NCI-H2227 (cell line): ENCODE results near the gene NKAIN2.
"Not testable (repeated sequence)": the region's sequence is repeated elsewhere in the genome, so short reads cannot be mapped to it uniquely, and the experiment has no call there.

Source experiments
- DNase-seq: peaks from one replicate; lab custom pipeline; 2025; ENCODE audit not compliant: unreplicated experiment; lab: John Stamatoyannopoulos, UW

The NKAIN2 gene

DNA sequence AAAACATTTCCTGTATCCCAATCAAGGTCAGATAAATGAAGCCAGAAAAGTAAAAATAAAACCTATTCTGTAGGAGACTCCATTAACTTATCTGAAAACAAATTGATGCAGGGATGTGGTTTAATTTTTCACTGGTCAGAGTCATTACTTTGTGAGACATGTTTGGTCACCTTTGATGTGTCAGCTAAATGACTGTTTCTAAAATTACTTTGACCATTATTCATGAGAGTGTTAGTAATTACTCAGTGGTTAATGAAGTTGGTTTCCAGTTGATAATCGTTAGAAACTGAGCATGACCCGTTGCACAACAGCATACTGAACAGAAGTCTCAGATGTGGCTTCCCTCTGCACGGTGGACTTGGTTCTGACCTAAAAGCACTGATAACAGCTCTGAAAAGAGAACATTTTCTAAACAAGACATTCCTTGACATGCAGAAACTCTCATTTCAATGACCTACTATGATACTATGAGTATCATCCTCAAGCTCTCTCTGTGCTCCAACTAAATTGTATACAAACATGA, 748.1 kb downstream of the NKAIN2 start:
- no peak for DNase-seq

DNA sequence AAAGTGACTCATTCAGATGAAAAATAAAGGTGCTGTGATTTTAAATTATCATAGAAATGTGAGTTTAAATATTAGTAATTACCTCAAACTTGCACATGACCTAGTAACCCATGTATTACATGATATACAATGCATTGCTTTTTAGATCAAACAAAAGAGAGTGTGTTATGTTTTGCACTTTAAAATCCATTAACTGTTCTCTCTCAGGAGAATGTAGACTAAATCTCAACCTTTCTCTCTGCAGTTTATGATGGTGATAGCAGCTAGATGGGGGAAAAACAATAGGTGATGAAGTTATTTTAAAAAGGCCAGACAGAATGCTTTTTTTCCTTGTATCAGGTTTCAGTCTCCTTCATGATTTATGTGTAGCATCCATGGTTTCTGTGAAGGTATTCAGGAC, 754.2 kb downstream of the NKAIN2 start:
- peak; percentile 55 for DNase-seq

DNA sequence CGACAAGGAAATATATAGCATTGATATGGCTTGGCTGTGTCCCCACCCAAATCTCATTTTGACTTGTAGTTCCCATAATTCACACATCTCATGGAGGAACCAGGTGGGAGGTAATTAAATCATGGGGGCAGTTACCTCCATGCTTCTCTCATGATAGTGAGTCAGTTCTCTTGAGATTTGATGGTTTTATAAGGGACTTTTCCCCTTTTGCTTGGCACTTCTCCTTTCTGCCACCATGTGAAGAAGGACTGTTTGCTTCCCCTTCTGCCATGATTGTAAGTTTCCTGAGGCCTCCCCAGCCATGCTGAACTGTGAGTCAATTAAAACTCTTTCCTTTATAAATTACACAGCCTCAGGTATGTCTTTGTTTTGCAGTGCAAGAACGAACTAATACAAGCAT, 756.4 kb downstream of the NKAIN2 start:
- not testable (repeated sequence) for DNase-seq

DNA sequence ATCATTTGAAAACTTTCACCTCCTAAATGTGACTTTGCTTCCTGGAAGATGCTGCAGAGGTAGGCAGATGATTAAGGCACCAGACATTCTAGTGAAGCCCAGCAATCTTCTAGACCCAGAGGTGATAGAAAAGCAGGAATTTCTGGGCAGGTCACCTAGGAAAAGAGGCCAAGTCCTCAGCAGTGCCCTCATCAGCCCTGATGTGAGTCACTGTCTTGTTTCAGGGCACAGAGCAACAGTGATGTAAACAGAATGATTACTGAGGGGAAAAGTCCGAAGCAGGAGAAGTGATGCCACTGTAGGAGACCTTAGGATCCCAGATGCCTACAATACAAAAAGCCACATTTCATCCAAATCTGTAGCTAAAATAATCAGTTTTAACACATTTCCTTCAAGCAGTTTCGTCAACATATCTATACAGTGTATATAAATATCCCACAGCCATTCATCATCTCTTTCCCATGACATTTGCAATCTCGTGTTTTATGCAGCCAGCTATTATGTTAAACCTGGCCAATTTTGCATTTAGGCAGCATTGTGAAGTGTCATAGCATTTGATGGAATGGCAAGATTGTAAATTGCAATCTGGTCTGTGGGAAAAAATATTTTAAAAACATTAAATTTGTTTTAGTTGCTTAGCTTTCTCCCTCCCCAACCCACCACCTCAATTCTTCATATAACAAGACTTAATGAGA, 757.4 kb downstream of the NKAIN2 start:
- no peak for DNase-seq

DNA sequence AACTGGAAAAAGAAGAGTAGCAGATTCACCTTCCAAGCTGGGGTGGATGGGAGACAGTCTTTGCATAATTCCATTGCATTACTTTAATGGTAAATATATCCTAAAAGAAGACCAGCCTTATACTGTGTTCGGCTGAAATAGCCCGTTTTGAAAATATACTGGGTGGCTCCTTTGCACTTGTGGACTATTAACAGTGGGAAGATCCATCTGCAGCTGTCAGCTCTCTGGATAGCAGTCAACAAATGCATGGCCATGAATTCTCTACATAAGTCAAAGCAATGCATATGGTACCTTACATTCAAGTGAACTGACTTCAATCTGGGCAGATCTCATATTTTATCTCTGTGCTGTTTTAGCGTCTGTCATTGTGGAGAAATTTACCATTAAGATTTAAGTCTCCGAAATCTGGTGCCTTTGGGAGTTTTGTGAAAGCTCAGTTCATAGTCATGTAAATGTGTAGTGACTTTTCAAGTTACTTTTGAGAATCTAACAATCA, 758.0 kb downstream of the NKAIN2 start:
- DNase-seq = no peak

DNA sequence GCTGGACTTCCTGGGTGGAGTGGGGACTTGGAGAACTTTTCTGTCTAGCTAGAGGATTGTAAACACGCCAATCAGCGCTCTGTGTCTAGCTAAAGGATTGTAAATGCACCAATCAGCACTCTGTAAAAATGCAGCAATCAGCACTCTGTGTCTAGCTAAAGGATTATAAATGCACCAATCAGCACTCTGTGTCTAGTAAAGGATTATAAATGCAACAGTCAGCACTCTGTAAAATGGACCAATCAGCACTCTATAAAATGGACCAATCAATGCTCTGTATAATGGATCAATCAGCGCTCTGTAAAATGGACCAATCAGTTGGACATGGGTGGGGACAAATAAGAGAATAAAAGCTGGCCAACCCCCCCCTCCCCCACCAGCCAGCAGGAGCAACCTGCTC, 760.5 kb downstream of the NKAIN2 start:
- DNase-seq = not testable (repeated sequence)

DNA sequence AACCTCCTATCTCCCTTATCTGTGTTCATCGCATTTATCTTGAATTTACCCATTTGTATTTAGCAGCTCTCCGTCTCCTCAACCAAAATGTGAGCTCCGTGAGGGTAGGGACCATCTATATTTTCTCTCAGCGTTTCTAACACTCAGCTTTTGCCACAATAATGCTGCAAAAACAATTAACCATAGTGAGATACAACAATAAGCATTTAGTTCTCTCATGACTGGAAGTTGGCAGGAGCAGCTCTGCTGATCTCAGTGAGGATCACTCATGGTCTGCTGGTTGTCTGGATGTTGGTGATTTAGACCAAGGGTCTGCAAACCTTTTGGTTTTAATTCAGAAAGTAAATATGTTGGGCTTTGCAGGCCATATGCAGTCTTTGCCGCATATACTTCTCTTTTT, 763.7 kb downstream of the NKAIN2 start:
- DNase-seq = no peak

DNA sequence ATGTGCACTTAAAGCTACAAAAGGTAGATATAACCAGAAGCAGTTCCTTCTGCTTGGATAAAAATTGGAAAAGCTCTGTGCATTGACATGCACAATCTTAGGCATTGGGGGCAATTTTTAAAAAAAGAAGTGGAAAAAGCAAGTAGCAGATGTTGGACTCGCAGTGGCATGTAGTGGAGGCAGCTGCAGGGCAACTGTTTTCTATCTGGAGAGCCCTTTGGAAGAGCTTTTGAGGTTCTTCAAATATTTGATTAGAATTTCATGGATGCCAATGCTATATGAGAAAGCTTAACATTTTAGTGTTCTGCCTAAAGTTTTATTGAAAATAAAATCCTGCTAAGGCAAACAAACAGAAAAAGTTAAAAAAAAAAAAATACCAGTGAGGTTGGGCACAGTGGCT, 770.3 kb downstream of the NKAIN2 start:
- no peak for DNase-seq

DNA sequence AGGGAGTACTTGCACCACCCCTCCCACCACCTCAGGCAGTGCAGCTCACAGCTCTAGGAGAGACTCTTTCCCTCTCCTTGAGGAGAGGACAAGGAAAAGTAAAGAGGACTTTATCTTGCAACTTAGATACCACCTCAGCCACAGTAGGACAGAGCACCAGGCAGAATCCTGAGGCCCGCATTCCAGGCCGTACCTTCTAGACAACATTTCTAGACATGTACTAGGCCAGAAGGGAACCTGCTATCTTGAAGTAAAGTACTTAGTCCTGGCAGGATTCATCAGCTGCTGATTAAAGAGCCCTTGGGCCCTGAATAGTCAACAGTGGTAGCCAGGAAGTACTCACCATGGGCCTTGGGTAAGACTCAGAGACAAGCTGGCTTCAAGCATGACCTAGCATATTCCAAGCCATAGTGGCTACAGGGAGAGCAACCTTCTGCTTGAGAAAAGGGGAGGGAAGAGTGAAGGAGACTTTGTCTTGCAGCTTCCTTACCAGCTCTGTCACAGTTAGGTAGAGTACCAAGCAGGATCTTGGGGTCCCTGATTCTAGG, 774.1 kb downstream of the NKAIN2 start:
- DNase-seq = no peak

DNA sequence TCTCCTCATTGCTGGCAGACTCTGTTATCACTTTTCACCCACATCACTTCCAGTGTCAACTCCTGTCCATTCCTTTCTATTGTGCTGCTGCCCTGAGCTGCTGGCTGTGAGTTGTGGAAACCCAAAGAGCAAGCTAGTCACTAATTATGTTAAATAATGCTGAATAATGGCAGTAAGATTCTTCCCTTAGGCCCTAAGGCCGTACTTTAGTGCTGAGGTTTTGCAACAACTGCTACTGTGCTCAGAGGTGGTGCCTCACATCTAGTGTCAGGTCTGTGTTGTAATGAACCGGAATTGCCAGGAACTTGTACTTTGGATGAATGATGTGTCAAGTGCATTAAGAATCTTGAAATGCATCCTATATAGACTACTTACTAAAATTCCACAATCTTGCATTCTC, 786.3 kb downstream of the NKAIN2 start:
- no peak for DNase-seq

DNA sequence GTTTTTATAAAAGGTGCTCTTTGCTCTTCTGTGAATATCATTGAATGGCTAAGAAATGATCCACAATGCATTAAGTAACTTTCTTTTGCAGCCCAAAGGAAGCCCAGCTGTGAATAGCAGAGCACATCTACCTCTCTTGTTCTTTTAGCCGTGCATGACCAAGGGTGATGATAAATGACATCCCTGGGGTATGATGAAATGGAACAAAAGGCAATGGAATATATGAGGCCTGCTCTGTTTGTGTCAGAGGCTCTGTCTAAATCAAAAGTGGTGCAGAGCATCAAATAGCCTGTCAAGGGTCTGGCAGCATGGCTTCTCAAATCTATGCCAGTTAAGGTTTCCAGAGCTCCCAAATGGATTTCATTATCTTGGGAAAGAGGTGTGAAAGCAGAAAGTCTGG, 796.0 kb downstream of the NKAIN2 start:
- DNase-seq = no peak

DNA sequence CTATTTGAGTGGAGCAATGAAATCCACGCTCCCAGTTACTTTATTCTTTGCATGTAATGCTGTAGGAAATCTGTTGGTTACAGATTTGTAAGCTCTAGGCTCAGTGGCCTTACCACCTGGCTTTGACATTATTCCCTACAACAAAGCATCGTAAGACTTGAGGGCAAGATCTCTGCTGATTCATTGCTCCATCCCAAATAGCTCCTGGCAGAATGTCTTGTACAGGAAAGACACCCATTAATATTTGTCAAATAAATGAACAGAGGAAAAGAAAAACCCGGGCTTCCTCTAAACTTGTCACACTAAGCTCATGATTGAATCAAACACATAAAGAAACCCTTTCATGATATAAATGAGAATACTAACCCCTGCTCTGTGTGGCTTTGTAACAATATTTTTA, 801.1 kb downstream of the NKAIN2 start:
- DNase-seq = no peak

DNA sequence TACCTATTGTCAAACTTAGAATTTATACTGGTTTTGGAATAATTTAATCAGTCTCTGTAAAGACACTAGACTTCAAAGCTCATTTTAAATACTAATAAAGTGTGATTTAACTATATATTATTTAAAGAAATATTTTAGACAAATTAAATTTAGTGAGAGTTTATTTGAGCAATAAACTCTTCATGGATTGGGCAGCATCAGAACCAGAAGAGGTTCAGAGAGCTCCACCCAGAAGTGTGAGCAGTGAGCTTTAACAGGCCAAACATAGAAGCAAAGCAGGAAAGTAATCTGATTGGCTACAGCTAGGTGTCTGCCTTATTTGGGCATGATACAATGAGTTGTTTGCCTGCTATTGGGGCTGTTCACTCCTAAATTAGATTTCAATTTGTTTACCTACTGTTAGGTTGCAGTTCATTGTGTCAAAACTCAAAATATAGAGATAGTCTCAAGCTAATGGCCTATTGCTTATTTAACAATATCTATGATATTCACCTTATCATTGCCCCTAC, 803.5 kb downstream of the NKAIN2 start:
- DNase-seq = no peak

DNA sequence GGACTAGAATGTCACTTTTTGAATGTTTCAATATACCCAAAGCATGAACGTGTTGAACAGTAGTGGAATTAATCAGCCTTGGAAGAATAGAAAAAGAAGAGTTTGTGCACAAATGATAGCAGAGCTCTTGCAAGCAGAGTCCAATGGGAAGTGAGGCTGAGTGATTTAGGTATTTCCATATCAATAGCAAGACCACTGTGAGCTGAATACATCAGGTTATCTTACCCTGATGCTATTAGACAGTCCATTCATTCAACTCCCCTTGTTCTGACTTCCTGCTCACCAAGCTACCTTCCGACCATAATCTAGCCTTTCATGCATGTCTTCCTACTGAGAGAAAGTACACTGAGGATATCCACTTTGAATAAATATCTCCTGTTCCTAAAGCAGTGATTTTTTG, 809.4 kb downstream of the NKAIN2 start:
- DNase-seq = no peak

DNA sequence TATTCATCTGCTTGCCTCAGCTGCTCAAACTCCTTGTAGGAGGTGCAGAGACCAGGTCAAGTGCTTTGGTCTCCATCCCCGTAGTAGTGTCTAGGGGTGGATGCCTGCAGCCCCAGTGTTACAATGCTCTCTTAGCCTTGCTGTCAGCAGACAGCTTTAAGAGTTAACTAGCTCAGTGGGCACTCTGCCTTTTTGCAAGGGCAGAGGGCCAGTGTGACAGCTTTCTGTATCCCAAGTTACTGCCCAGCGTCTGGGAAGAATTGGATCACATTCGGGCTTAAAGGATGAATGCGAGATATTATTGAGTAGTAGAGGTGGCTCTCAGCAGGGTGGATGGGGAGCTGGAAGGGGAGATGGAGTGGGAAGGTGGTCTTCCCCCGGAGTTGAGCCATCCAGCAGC, 818.7 kb downstream of the NKAIN2 start:
- no peak for DNase-seq

DNA sequence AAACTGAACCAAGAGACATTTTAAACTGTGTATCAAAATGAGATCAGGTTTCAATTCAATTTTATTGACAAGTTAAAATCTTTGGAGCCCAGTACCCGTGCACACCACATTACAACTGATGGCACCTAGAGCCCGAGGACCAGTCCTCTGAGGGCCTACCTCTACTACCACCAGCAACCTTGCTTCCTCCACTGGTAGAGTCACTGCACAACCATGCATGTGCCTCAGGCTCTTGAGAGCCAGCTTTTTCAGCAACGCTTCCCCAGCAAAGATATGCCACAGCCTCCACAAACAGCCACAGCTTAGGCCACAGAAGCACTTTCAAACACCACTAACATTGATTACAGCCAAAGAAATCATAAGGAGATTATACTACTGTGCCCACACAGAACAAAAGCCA, 830.0 kb downstream of the NKAIN2 start:
- DNase-seq = no peak

DNA sequence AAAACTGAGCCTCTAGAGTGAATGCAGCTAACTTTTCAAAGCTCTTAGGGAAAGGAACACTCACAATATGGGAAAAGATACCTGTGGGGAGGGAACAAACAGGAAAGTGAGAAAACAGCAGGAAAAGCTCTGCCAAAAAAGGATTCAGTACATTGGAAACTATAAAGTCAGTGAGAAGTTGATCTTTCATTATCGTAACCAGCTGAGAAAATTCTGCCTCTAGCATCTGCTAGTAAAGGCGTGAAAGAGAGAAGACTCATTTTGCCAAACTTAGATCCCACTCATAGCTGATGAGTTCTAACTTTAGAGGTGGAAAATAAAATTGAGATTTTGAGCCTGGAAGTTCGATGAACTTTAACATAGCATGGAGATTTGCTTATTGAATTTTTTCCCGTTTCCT, 836.8 kb downstream of the NKAIN2 start:
- no peak for DNase-seq

DNA sequence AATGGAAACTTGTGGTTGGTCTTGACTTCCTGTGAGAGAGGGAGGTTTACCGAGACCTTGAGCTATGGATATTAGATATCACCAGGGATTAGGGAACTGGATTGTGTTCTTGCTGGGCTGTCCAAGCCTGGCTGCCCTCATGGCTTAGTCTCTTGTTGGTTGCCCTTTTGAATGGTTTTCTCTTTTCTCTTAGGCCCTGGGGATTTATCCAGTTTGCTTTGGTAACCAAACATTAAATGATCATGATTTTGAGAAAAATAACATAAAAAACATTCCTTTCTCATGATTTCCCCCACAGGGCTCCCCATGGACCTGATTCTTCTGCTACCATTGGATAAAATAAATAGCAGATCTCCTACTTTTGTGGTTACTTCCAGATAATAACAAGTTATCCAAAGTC, 852.2 kb downstream of the NKAIN2 start:
- no peak for DNase-seq

DNA sequence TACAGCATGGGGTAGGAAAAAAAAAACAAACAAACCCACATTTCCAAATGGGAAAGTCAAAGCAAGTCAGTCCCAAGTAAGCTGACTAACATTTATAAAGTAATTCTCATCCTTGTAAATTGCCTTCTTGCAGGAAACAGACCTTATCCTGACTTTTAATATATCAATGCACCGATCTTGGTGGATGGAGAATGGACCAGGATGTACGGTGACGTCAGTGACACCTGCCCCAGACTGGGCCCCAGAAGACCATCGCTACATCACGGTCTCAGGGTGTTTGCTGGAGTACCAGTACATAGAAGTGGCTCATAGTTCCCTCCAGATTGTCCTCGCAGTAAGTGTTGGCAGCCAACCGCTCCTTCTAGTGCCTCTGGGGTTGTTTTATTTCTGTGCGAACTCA, 854.4 kb downstream of the NKAIN2 start:
- DNase-seq = no peak

DNA sequence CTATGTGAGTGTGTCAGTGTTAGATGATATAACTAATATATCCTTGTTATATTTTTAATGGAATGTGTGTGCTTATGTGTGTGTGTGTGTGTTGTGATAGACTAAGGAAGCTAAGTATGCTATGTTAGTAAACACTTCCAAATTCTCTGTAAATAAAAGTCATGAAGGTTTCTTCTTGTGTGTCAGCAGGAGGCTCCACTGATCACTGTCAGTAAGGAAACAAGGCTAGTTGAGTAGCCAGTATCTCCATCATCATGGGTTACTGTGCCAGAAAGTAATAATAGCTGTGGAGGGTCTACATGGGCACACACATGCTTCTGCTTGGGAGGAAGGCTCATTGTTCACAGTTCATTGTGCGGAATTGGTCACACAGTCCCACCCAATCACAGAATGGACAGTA, 855.8 kb downstream of the NKAIN2 start:
- DNase-seq = no peak

DNA sequence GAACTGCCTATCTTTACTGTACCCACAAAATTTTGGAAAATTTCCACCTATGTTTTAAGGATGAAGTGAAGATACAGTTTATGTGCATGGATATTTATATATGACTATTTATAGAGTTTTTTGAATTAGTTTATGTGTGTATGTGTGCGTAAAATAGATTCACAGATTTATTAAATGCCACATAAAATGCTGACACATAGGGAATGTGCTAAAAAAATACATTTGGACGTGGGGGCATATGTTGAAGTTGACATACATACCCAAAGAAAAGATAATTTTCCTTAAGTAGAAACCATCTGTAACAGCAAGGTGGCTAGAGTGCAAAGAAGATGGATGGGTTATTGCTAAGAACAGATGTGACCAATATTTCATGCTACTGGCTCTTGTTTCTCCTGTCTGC, 856.5 kb downstream of the NKAIN2 start:
- no peak for DNase-seq

DNA sequence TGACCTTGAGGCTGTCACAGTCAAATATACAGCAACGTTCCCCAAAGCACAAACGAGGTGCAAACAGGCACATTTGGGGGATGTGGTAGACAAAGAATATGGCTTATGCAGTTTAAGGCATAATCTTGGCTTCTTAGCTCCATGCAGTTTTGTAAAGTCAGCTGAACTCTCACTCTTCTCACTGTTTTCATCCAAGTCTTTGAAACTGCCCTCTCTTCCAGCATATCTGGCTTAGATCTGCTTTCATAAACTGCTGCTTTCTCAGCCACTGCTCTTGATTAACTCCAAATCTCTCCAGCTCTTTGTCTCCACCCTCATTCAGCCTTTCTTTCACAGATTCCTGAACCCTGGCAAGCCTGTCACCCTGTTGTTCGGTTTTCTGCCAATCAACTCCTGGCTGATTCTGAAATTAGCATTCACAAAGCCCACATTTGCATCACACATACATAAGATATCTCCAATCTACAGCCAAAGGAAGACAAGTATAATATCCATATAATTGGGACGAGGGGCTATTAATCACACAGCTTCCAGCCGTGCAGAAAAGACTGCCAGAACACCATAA, 857.5 kb downstream of the NKAIN2 start:
- no peak for DNase-seq
